HL-60 (cell line): ENCODE data around the gene DSEL.

Experiments
- DNase-seq, 2 experiments: peaks; one replicate each; pipeline ENCODE4 v3.0.0-alpha.2; 2010 to 2020; ENCODE audit warnings: low read depth in 1 of 2, low spot score in 1 of 2
- H3K27ac ChIP-seq: fragments of 250-450 bp; sonication (Bioruptor Pico); replicated peaks from 2 replicates; pipeline ENCODE4 v1.5.1; 2020; ENCODE audit warnings: mild to moderate bottlenecking, moderate library complexity
- H3K27me3 ChIP-seq: fragments of 250-450 bp; sonication (Bioruptor Pico); 2 replicates; pipeline ENCODE4 v1.5.1; 2021; ENCODE audit warnings: mild to moderate bottlenecking, moderate library complexity; ENCODE audit not compliant: insufficient read depth, poor library complexity, severe bottlenecking
- H3K4me3 ChIP-seq: replicated peaks from 2 replicates; pipeline ENCODE4 v1.5.1; 2011; ENCODE audit warnings: mild to moderate bottlenecking, control low read depth, low read length; ENCODE audit not compliant: insufficient read depth
- CTCF ChIP-seq: IDR thresholded peaks from one replicate; pipeline ENCODE4 v1.5.1; 2011; ENCODE audit warnings: low read length, control low read depth, inconsistent platforms; ENCODE audit not compliant: insufficient read depth
- GABPA ChIP-seq: IDR thresholded peaks from 2 replicates; pipeline ENCODE4 v1.6.1; 2012; ENCODE audit warnings: low read depth
- POLR2AphosphoS5 ChIP-seq: IDR thresholded peaks from 2 replicates; pipeline ENCODE4 v1.6.1; 2012; ENCODE audit warnings: low read depth
- REST ChIP-seq: IDR thresholded peaks from 2 replicates; pipeline ENCODE4 v1.6.1; 2012; ENCODE audit warnings: low read depth; ENCODE audit not compliant: insufficient replicate concordance
- SPI1 ChIP-seq: IDR thresholded peaks from 2 replicates; pipeline ENCODE4 v1.6.1; 2012; ENCODE audit warnings: low read depth, mild to moderate bottlenecking, borderline replicate concordance

The DSEL gene

GRCh38 chr18:67511840-67512239 is 4.7 kb downstream of the DSEL start:
- no peak overlapping the region for H3K4me3 ChIP-seq
- no peak overlapping the region for H3K27ac ChIP-seq
- no peak for DNase-seq
- H3K27me3 ChIP-seq = peaks cover 19% of the 10 kb centered on the region
- TF ChIP-seq REST (no peak), CTCF (no peak), GABPA (no peak), POLR2AphosphoS5 (no peak), SPI1 (no peak)

- no peak for DNase-seq
- H3K27me3 ChIP-seq = peaks cover 14% of the 10 kb centered on the region
- H3K27ac ChIP-seq = no peak overlapping the region
- H3K4me3 ChIP-seq = no peak overlapping the region
- TF ChIP-seq CTCF (no peak), SPI1 (no peak), POLR2AphosphoS5 (no peak), GABPA (no peak), REST (no peak)
Observed at GRCh38 chr18:67510831-67511230, 5.7 kb downstream of the DSEL start.

- no peak for DNase-seq
- H3K4me3 ChIP-seq = no peak overlapping the region
- TF ChIP-seq GABPA (no peak), POLR2AphosphoS5 (no peak), CTCF (no peak), SPI1 (no peak), REST (no peak)
- H3K27ac ChIP-seq = no peak overlapping the region
- H3K27me3 ChIP-seq = peaks cover 5% of the 10 kb centered on the region
Observed at GRCh38 chr18:67509741-67510391, 6.7 kb downstream of the DSEL start.
